Retinal pigment epithelial cell (primary cell): ENCODE data around the gene CFB.
"Not testable (repeated sequence)": the region's sequence is repeated elsewhere in the genome, so short reads cannot be mapped to it uniquely, and the experiment has no call there.

ENCODE experiments used
- DNase-seq: peaks from one replicate; pipeline ENCODE4 v3.0.0-alpha.2; 2010; ENCODE audit warnings: low read depth
- H3K4me3 ChIP-seq: 2 replicates; pipeline ENCODE4 v1.5.1; 2011; ENCODE audit warnings: mild to moderate bottlenecking, low read length, control low read depth, moderate library complexity
- CTCF ChIP-seq: conservative IDR thresholded peaks from 2 replicates; pipeline ENCODE4 v1.5.1; 2011; ENCODE audit warnings: low read depth, low read length, control low read depth, inconsistent platforms

The CFB gene

GRCh38 chr6:31928672-31928939, 17.3 kb upstream of the CFB start:
- no peak for TF ChIP-seq CTCF
- no peak overlapping the region for H3K4me3 ChIP-seq
- DNase-seq, result no peak

- TF ChIP-seq CTCF, result no peak
- no peak overlapping the region for H3K4me3 ChIP-seq
- DNase-seq, result no peak
Measured at GRCh38 chr6:31930962-31931361, 14.9 kb upstream of the CFB start.

- not testable (repeated sequence) for H3K4me3 ChIP-seq
Measured at GRCh38 chr6:31932137-31932536, 13.8 kb upstream of the CFB start.

GRCh38 chr6:31933537-31933936, 12.4 kb upstream of the CFB start:
- no peak overlapping the region for H3K4me3 ChIP-seq
- no peak for DNase-seq
- no peak for TF ChIP-seq CTCF

More at GRCh38 chr6:31932137-31932536, 13.8 kb upstream of the CFB start:
- not testable (repeated sequence) for DNase-seq

- no peak for TF ChIP-seq CTCF
- no peak for DNase-seq
- H3K4me3 ChIP-seq, result no peak overlapping the region
Measured at GRCh38 chr6:31935021-31935420, 10.9 kb upstream of the CFB start.

- H3K4me3 ChIP-seq, result no peak overlapping the region
- DNase-seq, result no peak
- no peak for TF ChIP-seq CTCF
Measured at GRCh38 chr6:31935823-31936222, 10.1 kb upstream of the CFB start.

- no peak for DNase-seq
- H3K4me3 ChIP-seq, result no peak overlapping the region
- no peak for TF ChIP-seq CTCF
Measured at GRCh38 chr6:31940256-31940664, 5.6 kb upstream of the CFB start.

- no peak for TF ChIP-seq CTCF
- no peak overlapping the region for H3K4me3 ChIP-seq
- DNase-seq, result no peak
Measured at GRCh38 chr6:31943742-31944141, 2.2 kb upstream of the CFB start.
